B cell (primary cell): ENCODE data around the gene TUT1. TPM values are rescaled to one million over a fixed set of nuclear protein-coding genes. Genes with fewer than 3 reads are reported as not detected.

Source experiments
- ATAC-seq: fragments of 200-7000 bp; cut with Tn5 transposase; one replicate; pipeline ENCODE4 v1.10.0; 2021; ENCODE audit warnings: low read depth, mild to moderate bottlenecking, moderate number of reproducible peaks, moderate library complexity
- CTCF ChIA-PET: fragments of 350-600 bp; sonication (Branson Sonifier 250); formaldehyde crosslinking; loops from one replicate; lab custom pipeline; 2021; ENCODE audit warnings: antibody characterized with exemption, inconsistent platforms; lab: Charles Lee
- POLR2A ChIA-PET: fragments of 350-600 bp; sonication (Branson Sonifier 250); formaldehyde crosslinking; loops from one replicate; lab custom pipeline; 2021; ENCODE audit warnings: antibody characterized with exemption; lab: Charles Lee
- DNase-seq: peaks from one replicate; pipeline ENCODE4 v3.0.0; 2013
- H2AFZ ChIP-seq: 2 replicates; pipeline ENCODE4 v1.6.1; 2012; ENCODE audit warnings: mild to moderate bottlenecking, low read depth, low read length; ENCODE audit not compliant: insufficient read depth, poor library complexity, severe bottlenecking
- H3K27ac ChIP-seq, 2 donors: 1 replicate in 1 of 2; 2 replicates in 1 of 2; pipeline ENCODE4 v1.5.1; 2012 to 2013; ENCODE audit warnings: low read length in 2 of 2, mild to moderate bottlenecking in 2 of 2, moderate library complexity in 1 of 2
- H3K27me3 ChIP-seq, 4 experiments: fragments of 200-600 bp in 1 of 4; sonication (generic) in 1 of 4; replicated peaks in 1 of 4; 1 replicate in 2 of 4; 2 replicates in 2 of 4; pipeline versions ENCODE4 v1.6.1 to v1.7.0; 2013 to 2016; ENCODE audit warnings: low read length in 3 of 4, mild to moderate bottlenecking in 2 of 4, mixed read lengths in 1 of 4, moderate library complexity in 1 of 4; ENCODE audit not compliant: insufficient read depth in 4 of 4, control insufficient read depth in 3 of 4; ENCODE audit errors: control extremely low read depth in 1 of 4
- H3K36me3 ChIP-seq, 2 experiments: replicated peaks in 1 of 2; 1 replicate in 1 of 2; 2 replicates in 1 of 2; pipeline versions ENCODE4 v1.6.1 to v1.7.1; 2013; ENCODE audit warnings: low read length in 1 of 2; ENCODE audit not compliant: insufficient read depth in 2 of 2, control insufficient read depth in 1 of 2; ENCODE audit errors: control extremely low read depth in 1 of 2, extremely low read depth in 1 of 2
- H3K4me1 ChIP-seq, 2 donors: fragments of 200-600 bp in 1 of 2; sonication (generic) in 1 of 2; 1 replicate in 1 of 2; 2 replicates in 1 of 2; pipeline versions ENCODE4 v1.5.1 to v1.6.1; 2013 to 2017; ENCODE audit warnings: low read length in 2 of 2; ENCODE audit not compliant: control insufficient read depth in 2 of 2, insufficient read depth in 2 of 2
- H3K4me2 ChIP-seq: replicated peaks from 2 replicates; pipeline ENCODE3; 2012; ENCODE audit warnings: mild to moderate bottlenecking, low read depth, low read length; ENCODE audit not compliant: poor library complexity, severe bottlenecking
- H3K4me3 ChIP-seq, 5 experiments: fragments of 200-600 bp in 1 of 5; sonication (generic) in 1 of 5; 1 replicate in 3 of 5; 2 replicates in 2 of 5; pipeline versions ENCODE4 v1.5.1 to v1.7.0; 2011 to 2016; ENCODE audit warnings: low read length in 4 of 5, mild to moderate bottlenecking in 4 of 5, low read depth in 2 of 5, control low read depth in 1 of 5, moderate library complexity in 1 of 5; ENCODE audit not compliant: insufficient read depth in 1 of 5; ENCODE audit errors: control extremely low read depth in 1 of 5, extremely low read depth in 1 of 5
- H3K79me2 ChIP-seq: fragments of 200-600 bp; sonication (generic); one replicate; pipeline ENCODE4 v1.6.0; 2016; ENCODE audit warnings: low read length; ENCODE audit not compliant: control insufficient read depth, insufficient read depth
- H3K9ac ChIP-seq: fragments of 200-600 bp; sonication (generic); 2 replicates; pipeline ENCODE4 v1.6.1; 2017; ENCODE audit warnings: mild to moderate bottlenecking, low read length, moderate library complexity
- H3K9me3 ChIP-seq, 3 donors: one replicate each; pipeline versions ENCODE4 v1.6.1 to v1.7.1; 2013; ENCODE audit warnings: low read length in 2 of 3; ENCODE audit not compliant: control insufficient read depth in 2 of 3, insufficient read depth in 1 of 3; ENCODE audit errors: control extremely low read depth in 1 of 3
- H4K20me1 ChIP-seq: 2 replicates; pipeline ENCODE4 v1.6.0; 2012; ENCODE audit warnings: mild to moderate bottlenecking, low read length; ENCODE audit not compliant: insufficient read depth, control insufficient read depth, poor library complexity, severe bottlenecking
- H3K27ac Mint-ChIP-seq: one replicate; pipeline ENCODE4 v1.8.0; 2021; ENCODE audit warnings: mixed read lengths
- H3K27me3 Mint-ChIP-seq: one replicate; pipeline ENCODE4 v1.8.0; 2021; ENCODE audit warnings: mixed read lengths
- H3K4me1 Mint-ChIP-seq: one replicate; pipeline ENCODE4 v1.8.0; 2021; ENCODE audit warnings: mixed read lengths
- H3K4me3 Mint-ChIP-seq: one replicate; pipeline ENCODE4 v1.8.0; 2021; ENCODE audit warnings: mixed read lengths
- H3K9me3 Mint-ChIP-seq: one replicate; pipeline ENCODE4 v1.8.0; 2022; ENCODE audit warnings: mixed read lengths; ENCODE audit not compliant: insufficient read depth
- CTCF ChIP-seq: fragments of 200-600 bp; IDR thresholded peaks from one replicate; pipeline ENCODE4 v1.8.0; 2022; ENCODE audit warnings: antibody characterized with exemption, mild to moderate bottlenecking
- EZH2 ChIP-seq: IDR thresholded peaks from 2 replicates; pipeline ENCODE4 v1.6.1; 2012; ENCODE audit warnings: borderline replicate concordance, low read depth, mild to moderate bottlenecking, moderate library complexity, low read length; ENCODE audit not compliant: insufficient read depth, poor library complexity, severe bottlenecking
- WGBS: methylation state at CpG from one replicate; pipeline ENCODE4 v1.1.5; 2013; ENCODE audit warnings: missing lambda C conversion rate; ENCODE audit not compliant: insufficient coverage; 5-methylcytosine and 5-hydroxymethylcytosine counted together
- intact Hi-C: fragments of 100-400 bp; cut with micrococcal nuclease; formaldehyde crosslinking; loops from one replicate; pipeline ENCODE4 v1.10.0; 2022
- polyA plus RNA-seq: library from polyadenylated mRNA; depleted of rRNA; stranded (reverse); fragments of >200 nt; gene quantifications from 2 replicates; pipeline ENCODE4 v1.2.3, GENCODE V29; 2012
- total RNA-seq, 2 donors: library from RNA; stranded (reverse); fragments of 120-200 nt in 1 of 2; gene quantifications; 1 replicate in 1 of 2; 2 replicates in 1 of 2; pipeline versions ENCODE4 v1.2.3 to v1.2.4, GENCODE V29; 2013 to 2022

TUT1 gene
- total and polyA plus RNA-seq, 2 donors (not counting 1 experiment from before 2014, with no cell fraction given) = 31.1 to 47.7 TPM

GRCh38 chr11:62573006-62573591, 18.2 kb downstream of the TUT1 start:
- Histone ChIP-seq H3K27me3 (no peaks in the 10 kb centered on the region), H3K4me3 (peak overlapping the region; percentile 74 to 99 (median 80)), H4K20me1 (peaks cover 8% of the 10 kb centered on the region), H3K4me1 (peaks cover 12 to 25% of the 10 kb centered on the region in 2 donors), H3K9me3 (peaks cover 0 to 3% (median 0%) of the 10 kb centered on the region in 3 donors), H3K27ac (peak overlapping the region; percentile 84 to 88), H3K9ac (peak overlapping the region; percentile 86), H3K4me2 (peak overlapping the region; percentile 84), H2AFZ (peak overlapping the region; percentile 89), H3K36me3 (peaks cover 6 to 47% of the 10 kb centered on the region in 2 experiments), H3K79me2 (peaks cover 18% of the 10 kb centered on the region)
- ATAC-seq = no peak
- no peaks in the 10 kb centered on the region for H3K9me3 Mint-ChIP-seq
- H3K4me3 Mint-ChIP-seq = peak overlapping the region; percentile 92
- peak overlapping the region; percentile 95 for H3K27ac Mint-ChIP-seq
- POLR2A ChIA-PET = interaction anchor here (0.9 to 2.3 kb wide), 18 partner anchors 16 to 268 kb away, joined by 3 to 35 read pairs (median 4); partner anchors contain the start of genes B3GAT3, C11orf98, CSKMT and HNRNPUL2
- CTCF ChIA-PET = interaction anchor here (0.7 to 6.1 kb wide), 12 partner anchors 13 to 213 kb away, joined by 3 to 33 read pairs (median 4); partner anchors contain the start of genes EML3, LBHD1, TUT1 and UQCC3
- intact Hi-C loops = loop anchor here (1.0 to 5.0 kb wide), 4 partner anchors 13 to 289 kb away; partner anchors contain the start of genes BSCL2 and GNG3
- H3K4me1 Mint-ChIP-seq = peaks cover 52% of the 10 kb centered on the region
- TF ChIP-seq EZH2 (no peak), CTCF (no peak)
- no peaks in the 10 kb centered on the region for H3K27me3 Mint-ChIP-seq
- 2% methylated on average over 33 of the region's 33 CpGs for WGBS
- DNase-seq = peak; percentile 60

DNA sequence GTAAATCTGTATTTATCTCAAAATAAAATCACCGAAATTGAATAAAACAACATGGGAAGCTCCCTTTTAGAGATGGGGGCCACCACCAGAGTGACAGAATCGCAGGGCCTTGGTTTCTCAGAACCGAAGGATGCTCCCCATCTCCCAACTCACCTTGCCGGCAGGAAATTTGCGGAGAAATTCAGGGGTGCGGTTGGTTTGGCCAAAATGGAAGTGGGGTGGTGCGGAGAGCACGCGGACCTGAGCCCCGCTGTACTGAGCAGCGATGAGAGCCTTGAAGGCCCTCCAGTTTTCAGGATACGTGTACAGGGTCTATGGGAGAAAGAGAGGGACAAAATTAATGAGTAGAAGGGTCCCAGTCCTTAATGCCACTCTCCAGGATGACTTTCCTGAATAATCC, 18.9 kb downstream of the TUT1 start:
- peaks cover 12% of the 10 kb centered on the region for H4K20me1 ChIP-seq
- CTCF ChIA-PET = interaction anchor here (0.6 to 6.1 kb wide), 7 partner anchors 12 to 327 kb away, joined by 3 to 33 read pairs (median 5); no protein-coding TSS in a partner anchor
- 95% methylated on average over 6 of the region's 12 CpGs for WGBS
- peaks cover 12 to 25% of the 10 kb centered on the region in 2 donors for H3K4me1 ChIP-seq
- Mint-ChIP-seq H3K4me1 (peaks cover 52% of the 10 kb centered on the region), H3K27me3 (no peaks in the 10 kb centered on the region), H3K4me3 (peak overlapping the region; percentile 92), H3K9me3 (no peaks in the 10 kb centered on the region), H3K27ac (peak overlapping the region; percentile 95)
- POLR2A ChIA-PET = interaction anchor here (0.9 to 2.0 kb wide), 3 partner anchors 18 to 140 kb away, joined by 3 to 7 read pairs (median 3); no protein-coding TSS in a partner anchor
- peak overlapping the region; percentile 84 to 88 for H3K27ac ChIP-seq
- intact Hi-C loops = loop anchor here (5.0 kb wide), 1 partner anchor 135 kb away; the partner anchor contains the start of genes BSCL2 and GNG3
- DNase-seq = no peak
- no peak overlapping the region for H2AFZ ChIP-seq
- H3K4me3 ChIP-seq = peak overlapping the region; percentile 74 to 99 (median 80)
- H3K9me3 ChIP-seq = peaks cover 0 to 3% (median 0%) of the 10 kb centered on the region in 3 donors
- no peaks in the 10 kb centered on the region for H3K27me3 ChIP-seq
- H3K36me3 ChIP-seq = peaks cover 6 to 53% of the 10 kb centered on the region in 2 experiments
- ATAC-seq = no peak
- no peak for TF ChIP-seq EZH2
- no peak for TF ChIP-seq CTCF
- peak overlapping the region; percentile 84 for H3K4me2 ChIP-seq
- H3K79me2 ChIP-seq = peaks cover 20% of the 10 kb centered on the region
- H3K9ac ChIP-seq = peak overlapping the region; percentile 86
